ENCODE data around the gene BUD31.

Gene BUD31

DNA sequence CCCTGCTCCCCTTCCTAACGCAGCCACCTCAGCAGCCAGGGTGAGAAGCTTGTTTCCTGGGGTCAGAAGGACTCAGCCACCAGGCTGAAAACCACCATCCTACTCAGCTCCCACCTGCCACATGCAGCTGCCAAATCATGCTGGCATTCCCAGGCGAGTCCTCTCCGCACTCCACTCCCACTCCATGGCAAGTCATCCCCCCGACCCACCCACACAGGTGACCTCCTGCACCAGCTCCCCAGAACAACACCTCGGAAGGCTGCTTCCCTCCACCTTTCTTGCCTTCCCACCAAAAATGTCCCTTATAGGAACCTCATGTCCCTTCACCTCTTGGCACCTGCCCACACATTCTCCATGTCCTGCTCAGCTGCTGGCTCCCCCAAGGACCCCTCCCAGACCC lies 5.0 kb upstream of the BUD31 start:
- no peak overlapping the region for H3K4me3 ChIP-seq (ENCODE audit: insufficient read depth, low read length, poor library complexity, severe bottlenecking)
- peaks cover 47% of the 10 kb centered on the region for H3K79me2 ChIP-seq (ENCODE audit: insufficient read depth, low read length)
- H3K27me3 ChIP-seq (ENCODE audit: low read length) = no peaks in the 10 kb centered on the region
- H3K9me2 ChIP-seq (replicated peaks; ENCODE audit: insufficient read depth, low read length) = no peaks in the 10 kb centered on the region
- H3K27ac ChIP-seq (ENCODE audit: low read depth, low read length) = no peak overlapping the region
- H2AFZ ChIP-seq (ENCODE audit: low read depth, low read length, severe bottlenecking) = no peak overlapping the region
- H3K9ac ChIP-seq (ENCODE audit: low read length) = no peak overlapping the region
- no peak for TF ChIP-seq EZH2phosphoT487 (conservative IDR thresholded peaks at IDR 0.05; ENCODE audit: low read length)
- TF ChIP-seq, protein P1, sequence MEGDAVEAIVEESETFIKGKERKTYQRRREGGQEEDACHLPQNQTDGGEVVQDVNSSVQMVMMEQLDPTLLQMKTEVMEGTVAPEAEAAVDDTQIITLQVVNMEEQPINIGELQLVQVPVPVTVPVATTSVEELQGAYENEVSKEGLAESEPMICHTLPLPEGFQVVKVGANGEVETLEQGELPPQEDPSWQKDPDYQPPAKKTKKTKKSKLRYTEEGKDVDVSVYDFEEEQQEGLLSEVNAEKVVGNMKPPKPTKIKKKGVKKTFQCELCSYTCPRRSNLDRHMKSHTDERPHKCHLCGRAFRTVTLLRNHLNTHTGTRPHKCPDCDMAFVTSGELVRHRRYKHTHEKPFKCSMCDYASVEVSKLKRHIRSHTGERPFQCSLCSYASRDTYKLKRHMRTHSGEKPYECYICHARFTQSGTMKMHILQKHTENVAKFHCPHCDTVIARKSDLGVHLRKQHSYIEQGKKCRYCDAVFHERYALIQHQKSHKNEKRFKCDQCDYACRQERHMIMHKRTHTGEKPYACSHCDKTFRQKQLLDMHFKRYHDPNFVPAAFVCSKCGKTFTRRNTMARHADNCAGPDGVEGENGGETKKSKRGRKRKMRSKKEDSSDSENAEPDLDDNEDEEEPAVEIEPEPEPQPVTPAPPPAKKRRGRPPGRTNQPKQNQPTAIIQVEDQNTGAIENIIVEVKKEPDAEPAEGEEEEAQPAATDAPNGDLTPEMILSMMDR (IDR thresholded peaks at IDR 0.05; ENCODE audit: insufficient read depth, low read length, poor library complexity, severe bottlenecking) = no peak
- peaks cover 9% of the 10 kb centered on the region for H3F3A ChIP-seq (ENCODE audit: insufficient read depth)
- no peaks in the 10 kb centered on the region; the same call in 1 of the 2 replicates for H4K20me1 ChIP-seq (ENCODE audit: low read depth, low read length)
- H3K36me3 ChIP-seq (ENCODE audit: low read length) = peaks cover 3% of the 10 kb centered on the region; the same call in 1 of the 2 replicates
- H3K9me3 ChIP-seq (ENCODE audit: insufficient read depth, low read length) = no peaks in the 10 kb centered on the region
- H3K4me2 ChIP-seq (ENCODE audit: low read depth, low read length, poor library complexity, severe bottlenecking) = no peak overlapping the region

DNA sequence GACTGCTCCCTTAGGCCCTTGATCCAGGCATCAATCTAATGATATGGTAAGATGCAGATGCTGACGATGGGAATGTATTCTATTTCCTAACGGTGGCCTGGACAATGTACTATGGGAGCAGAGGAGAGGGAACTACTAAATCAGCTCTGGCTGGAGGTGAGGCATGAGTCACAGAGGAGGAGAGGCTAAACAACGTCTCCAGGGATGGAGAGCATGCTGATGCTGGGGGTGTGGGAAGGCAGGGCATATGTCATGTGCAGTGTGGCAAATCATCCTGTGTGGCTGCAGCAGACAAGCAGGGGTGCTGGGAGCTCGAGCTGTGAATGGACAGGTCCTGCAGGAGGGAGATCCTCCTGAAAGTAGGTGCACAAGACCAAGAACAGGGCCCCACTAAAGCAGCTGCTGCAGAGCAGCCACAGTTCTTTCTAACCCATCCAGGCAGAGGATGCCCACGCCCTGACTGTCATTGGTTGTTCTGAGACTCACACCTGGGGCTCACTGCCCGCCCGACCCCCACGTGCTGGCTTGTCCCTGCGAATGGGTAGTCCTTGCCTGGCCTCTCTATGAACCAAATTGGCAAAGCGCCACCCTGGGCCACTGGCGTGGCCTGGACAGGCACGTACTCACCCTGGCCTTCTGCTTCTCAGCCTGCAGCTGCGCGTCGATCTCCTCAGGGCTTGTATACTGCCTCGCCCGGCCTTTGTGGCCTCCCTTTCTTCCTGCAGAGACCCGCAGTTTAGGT lies 4.4 kb upstream of the BUD31 start:
- Histone ChIP-seq H3K9me3 (ENCODE audit: insufficient read depth, low read length) (no peaks in the 10 kb centered on the region), H4K20me1 (ENCODE audit: low read depth, low read length) (no peaks in the 10 kb centered on the region; the same call in 1 of the 2 replicates), H3F3A (ENCODE audit: insufficient read depth) (peaks cover 6% of the 10 kb centered on the region), H3K36me3 (ENCODE audit: low read length) (peaks cover 3% of the 10 kb centered on the region; the same call in 1 of the 2 replicates), H3K9ac (ENCODE audit: low read length) (no peak overlapping the region), H3K4me3 (ENCODE audit: insufficient read depth, low read length, poor library complexity, severe bottlenecking) (no peak overlapping the region), H2AFZ (ENCODE audit: low read depth, low read length, severe bottlenecking) (no peak overlapping the region), H3K9me2 (replicated peaks; ENCODE audit: insufficient read depth, low read length) (no peaks in the 10 kb centered on the region), H3K79me2 (ENCODE audit: insufficient read depth, low read length) (peaks cover 54% of the 10 kb centered on the region), H3K4me2 (ENCODE audit: low read depth, low read length, poor library complexity, severe bottlenecking) (no peak overlapping the region), H3K27me3 (ENCODE audit: low read length) (no peaks in the 10 kb centered on the region), H3K27ac (ENCODE audit: low read depth, low read length) (no peak overlapping the region)
- TF ChIP-seq, protein P1 (IDR thresholded peaks at IDR 0.05; ENCODE audit: insufficient read depth, low read length, poor library complexity, severe bottlenecking) = no peak
- TF ChIP-seq EZH2phosphoT487 (conservative IDR thresholded peaks at IDR 0.05; ENCODE audit: low read length) = no peak

DNA sequence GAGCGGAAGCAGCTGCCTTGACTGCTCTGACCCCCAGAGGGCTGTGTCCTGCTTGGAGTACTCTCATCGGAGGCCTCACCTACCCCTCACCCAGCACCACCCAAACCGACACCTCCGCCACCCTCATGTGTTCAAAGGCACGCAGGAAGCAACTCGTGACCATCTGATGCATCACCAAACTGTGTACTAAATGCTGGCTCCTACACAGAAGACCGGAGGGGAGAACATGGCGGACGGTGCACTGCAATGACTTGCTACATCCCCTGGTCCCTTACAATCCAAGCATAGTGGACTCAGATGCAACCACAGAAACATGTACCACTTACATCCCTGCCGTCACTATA lies 3.8 kb upstream of the BUD31 start:
- H3K9me2 ChIP-seq (replicated peaks; ENCODE audit: insufficient read depth, low read length) = no peaks in the 10 kb centered on the region
- H4K20me1 ChIP-seq (ENCODE audit: low read depth, low read length) = no peaks in the 10 kb centered on the region; the same call in 1 of the 2 replicates
- H3K4me3 ChIP-seq (ENCODE audit: insufficient read depth, low read length, poor library complexity, severe bottlenecking) = no peak overlapping the region
- peaks cover 3% of the 10 kb centered on the region; the same call in 1 of the 2 replicates for H3K36me3 ChIP-seq (ENCODE audit: low read length)
- H3K27ac ChIP-seq (ENCODE audit: low read depth, low read length) = no peak overlapping the region
- no peak overlapping the region for H2AFZ ChIP-seq (ENCODE audit: low read depth, low read length, severe bottlenecking)
- H3K9me3 ChIP-seq (ENCODE audit: insufficient read depth, low read length) = no peaks in the 10 kb centered on the region
- no peak for TF ChIP-seq EZH2phosphoT487 (conservative IDR thresholded peaks at IDR 0.05; ENCODE audit: low read length)
- TF ChIP-seq, protein P1 (IDR thresholded peaks at IDR 0.05; ENCODE audit: insufficient read depth, low read length, poor library complexity, severe bottlenecking) = no peak
- no peaks in the 10 kb centered on the region for H3K27me3 ChIP-seq (ENCODE audit: low read length)
- no peak overlapping the region for H3K9ac ChIP-seq (ENCODE audit: low read length)
- peaks cover 59% of the 10 kb centered on the region for H3K79me2 ChIP-seq (ENCODE audit: insufficient read depth, low read length)
- no peak overlapping the region for H3K4me2 ChIP-seq (ENCODE audit: low read depth, low read length, poor library complexity, severe bottlenecking)
- peaks cover 6% of the 10 kb centered on the region for H3F3A ChIP-seq (ENCODE audit: insufficient read depth)

Measured in SU-DHL-6 (cell line).